Non-pigmented ciliary epithelial cell (primary cell): ENCODE results near the gene ACACA.

Experiments
- DNase-seq: peaks from one replicate; pipeline ENCODE4 v3.0.0-alpha.2; 2010; ENCODE audit warnings: low read depth

The ACACA gene

GRCh38 chr17:37131669-37132611, 274.7 kb downstream of the ACACA start:
- DNase-seq: no peak

GRCh38 chr17:37130984-37131446, 275.6 kb downstream of the ACACA start:
- DNase-seq: no peak

- no peak for DNase-seq
These were observed 281.8 kb downstream of the ACACA start for GRCh38 chr17:37124821-37125173.

- no peak for DNase-seq
These were observed 282.5 kb downstream of the ACACA start for GRCh38 chr17:37123941-37124820.

- DNase-seq: no peak
These were observed 283.2 kb downstream of the ACACA start for GRCh38 chr17:37123386-37123785.

- DNase-seq: no peak
These were observed 285.0 kb downstream of the ACACA start for GRCh38 chr17:37121616-37122015.

- no peak for DNase-seq
These were observed 288.1 kb downstream of the ACACA start for GRCh38 chr17:37118366-37119137.

- no peak for DNase-seq
These were observed 289.1 kb downstream of the ACACA start for GRCh38 chr17:37117373-37118142.

GRCh38 chr17:37116671-37117185, 289.9 kb downstream of the ACACA start:
- no peak for DNase-seq

GRCh38 chr17:37111329-37111728, 295.3 kb downstream of the ACACA start:
- no peak for DNase-seq

- no peak for DNase-seq
These were observed 295.9 kb downstream of the ACACA start for GRCh38 chr17:37110746-37111145.

GRCh38 chr17:37109731-37110710, 296.6 kb downstream of the ACACA start:
- DNase-seq: no peak

- no peak for DNase-seq
These were observed 297.5 kb downstream of the ACACA start for GRCh38 chr17:37109106-37109505.

- no peak for DNase-seq
These were observed 299.1 kb downstream of the ACACA start for GRCh38 chr17:37107406-37108083.

GRCh38 chr17:37106049-37106448, 300.6 kb downstream of the ACACA start:
- DNase-seq: no peak

GRCh38 chr17:37103231-37103630, 303.4 kb downstream of the ACACA start:
- no peak for DNase-seq

- DNase-seq: no peak
These were observed 305.3 kb downstream of the ACACA start for GRCh38 chr17:37101306-37101705.

GRCh38 chr17:37100231-37100630, 306.4 kb downstream of the ACACA start:
- DNase-seq: no peak
